HCT116 (cell line): Measurements from ENCODE around the gene CSNK1G1. TPM values are rescaled to one million over a fixed set of nuclear protein-coding genes. Genes with fewer than 3 reads are reported as not detected.

ENCODE experiments used
- ATAC-seq: fragments of 200-7000 bp; cut with Tn5 transposase; 2 replicates; pipeline ENCODE4 v1.9.1; 2020; ENCODE audit warnings: mild to moderate bottlenecking, moderate library complexity
- BruUV-seq: library from RNA; stranded (reverse); fragments of 400-500 nt; replicated peaks from 2 replicates; lab custom pipeline; 2021; lab: Mats Ljungman, UMichigan
- CTCF ChIA-PET: fragments of 300-600 bp; sonication (Branson Sonifier 250); formaldehyde crosslinking; loops from one replicate; lab custom pipeline; 2021; ENCODE audit warnings: antibody characterized with exemption; lab: Charles Lee
- POLR2A ChIA-PET: fragments of 300-600, 350-600 bp; sonication (Branson Sonifier 250); formaldehyde crosslinking; loops from one replicate; lab custom pipeline; 2021; ENCODE audit warnings: antibody characterized with exemption; lab: Charles Lee
- RAD21 ChIA-PET, 2 experiments: fragments of 300-600 bp; sonication (Branson Sonifier 250); formaldehyde crosslinking; loops; one replicate each; lab custom pipeline; 2023; ENCODE audit warnings: low total read pairs in 2 of 2; ENCODE audit not compliant: uncharacterized antibody in 2 of 2, unreplicated experiment in 2 of 2, low non-redundant PET in 1 of 2; lab: Charles Lee
- DNase-seq: peaks from one replicate; pipeline ENCODE4 v3.0.0-alpha.2; 2010; ENCODE audit warnings: low read depth, low spot score
- H2AFZ ChIP-seq: fragments of 200-600 bp; shearing (Covaris generic), sonication (generic); 2 replicates; pipeline ENCODE4 v1.6.1; 2017; ENCODE audit warnings: low read depth, mixed run types, mixed read lengths, antibody characterized with exemption, low read length; ENCODE audit not compliant: poor library complexity, severe bottlenecking
- H3K27ac ChIP-seq: 2 replicates; pipeline ENCODE4 v1.5.1; 2012; ENCODE audit warnings: low read depth, low read length
- H3K27me3 ChIP-seq: fragments of 200-600 bp; sonication (generic); 2 replicates; pipeline ENCODE4 v1.6.1; 2016; ENCODE audit warnings: mixed run types, low read length, mixed read lengths; ENCODE audit not compliant: insufficient read depth
- H3K36me3 ChIP-seq, 2 experiments: fragments of 200-500 bp in 1 of 2; fragments of 200-600 bp in 1 of 2; sonication (Bioruptor generic) in 1 of 2; sonication (generic) in 1 of 2; 2 replicates each; pipeline versions ENCODE4 v1.5.1 to v1.6.1; 2014 to 2016; ENCODE audit warnings: low read length in 2 of 2, inconsistent platforms in 1 of 2, mixed read lengths in 1 of 2, mixed run types in 1 of 2; ENCODE audit not compliant: insufficient read depth in 2 of 2, control insufficient read depth in 1 of 2
- H3K4me1 ChIP-seq, 2 experiments: fragments of 200-600 bp in 1 of 2; sonication (generic) in 1 of 2; 2 replicates each; pipeline versions ENCODE4 v1.5.1 to v1.6.1; 2012 to 2017; ENCODE audit warnings: low read length in 2 of 2, inconsistent platforms in 1 of 2, mild to moderate bottlenecking in 1 of 2, mixed read lengths in 1 of 2, mixed run types in 1 of 2, moderate library complexity in 1 of 2; ENCODE audit not compliant: insufficient read depth in 2 of 2, control insufficient read depth in 1 of 2
- H3K4me2 ChIP-seq: fragments of 200-600 bp; sonication (generic); 2 replicates; pipeline ENCODE4 v1.6.1; 2017; ENCODE audit warnings: mixed run types, low read length, mixed read lengths
- H3K4me3 ChIP-seq, 2 experiments: fragments of 200-600 bp in 1 of 2; sonication (generic) in 1 of 2; replicated peaks in 1 of 2; 2 replicates each; pipeline ENCODE4 v1.5.1; 2011 to 2016; ENCODE audit warnings: low read length in 2 of 2, control low read depth in 1 of 2, low read depth in 1 of 2, mild to moderate bottlenecking in 1 of 2, mixed read lengths in 1 of 2, mixed run types in 1 of 2
- H3K79me2 ChIP-seq: fragments of 200-600 bp; sonication (generic); 2 replicates; pipeline ENCODE4 v1.6.1; 2017; ENCODE audit warnings: mild to moderate bottlenecking, mixed run types, low read length, moderate library complexity, mixed read lengths; ENCODE audit not compliant: insufficient read depth
- H3K9ac ChIP-seq: fragments of 200-600 bp; sonication (generic); 2 replicates; pipeline ENCODE4 v1.6.1; 2016; ENCODE audit warnings: low read length, mixed read lengths
- H3K9me2 ChIP-seq: fragments of 200-600 bp; sonication (generic), shearing (Covaris generic); 2 replicates; pipeline ENCODE4 v1.6.1; 2017; ENCODE audit warnings: mixed run types, mild to moderate bottlenecking, moderate library complexity; ENCODE audit not compliant: insufficient read depth
- H3K9me3 ChIP-seq, 2 experiments: fragments of 200-500 bp in 1 of 2; fragments of 200-600 bp in 1 of 2; sonication (Bioruptor generic) in 1 of 2; sonication (generic) in 1 of 2; 2 replicates each; pipeline ENCODE4 v1.6.1; 2014 to 2017; ENCODE audit warnings: low read length in 2 of 2, mixed read lengths in 2 of 2, inconsistent platforms in 1 of 2, low read depth in 1 of 2, mild to moderate bottlenecking in 1 of 2, mixed run types in 1 of 2, moderate library complexity in 1 of 2; ENCODE audit not compliant: control insufficient read depth in 1 of 2, insufficient read depth in 1 of 2
- H4K20me1 ChIP-seq: fragments of 200-600 bp; sonication (generic), shearing (Covaris generic); 2 replicates; pipeline ENCODE4 v1.6.1; 2017; ENCODE audit warnings: mixed run types, mild to moderate bottlenecking, moderate library complexity; ENCODE audit not compliant: insufficient read depth
- CEBPB ChIP-seq: IDR thresholded peaks from 2 replicates; pipeline ENCODE4 v1.6.1; 2012; ENCODE audit warnings: low read depth
- CTCF ChIP-seq, 3 experiments: fragments of 200-600 bp in 1 of 3; sonication (generic) in 1 of 3; IDR thresholded peaks in 2 of 3; conservative IDR thresholded peaks in 1 of 3; 2 replicates each; pipeline ENCODE4 v1.5.1; 2012 to 2017; ENCODE audit warnings: low read depth in 2 of 3, low read length in 2 of 3, antibody characterized with exemption in 1 of 3, borderline replicate concordance in 1 of 3, control low read depth in 1 of 3, mild to moderate bottlenecking in 1 of 3, mixed read lengths in 1 of 3, mixed run types in 1 of 3, moderate library complexity in 1 of 3; ENCODE audit not compliant: insufficient read depth in 1 of 3
- EGR1 ChIP-seq: IDR thresholded peaks from 2 replicates; pipeline ENCODE4 v1.6.1; 2012; ENCODE audit warnings: low read depth
- POLR2A ChIP-seq: IDR thresholded peaks from 2 replicates; pipeline ENCODE4 v1.7.0; 2011; ENCODE audit warnings: borderline replicate concordance; ENCODE audit not compliant: insufficient read depth, insufficient read length; ENCODE audit errors: extremely low read depth
- RAD21 ChIP-seq: IDR thresholded peaks from 2 replicates; pipeline ENCODE4 v1.6.1; 2012; ENCODE audit warnings: low read depth, mild to moderate bottlenecking
- YY1 ChIP-seq: IDR thresholded peaks from 2 replicates; pipeline ENCODE4 v1.6.1; 2011; ENCODE audit warnings: low read length, low read depth, moderate library complexity, mild to moderate bottlenecking; ENCODE audit not compliant: insufficient replicate concordance; ENCODE audit errors: extremely low read depth
- ZFX ChIP-seq: fragments of 450-650 bp; IDR thresholded peaks from 2 replicates; pipeline ENCODE4 v1.6.1; 2017
- ZNF274 ChIP-seq: fragments of 200-500 bp; sonication (Bioruptor generic); IDR thresholded peaks from 2 replicates; pipeline ENCODE4 v1.6.1; 2014; ENCODE audit warnings: mild to moderate bottlenecking, low read depth, low read length, inconsistent platforms
- intact Hi-C: fragments of 100-400 bp; cut with micrococcal nuclease; formaldehyde crosslinking; loops from 2 replicates; pipeline ENCODE4 v1.10.0; 2022
- total RNA-seq: library from RNA; stranded (reverse); gene quantifications from one replicate; pipeline ENCODE4 v1.2.1, GENCODE V29; 2021; ENCODE audit not compliant: unreplicated experiment
- TF ChIP-seq, protein P1 (sequence below): IDR thresholded peaks from 2 replicates; pipeline ENCODE4 v1.6.1; 2012; ENCODE audit warnings: low read depth
- TF ChIP-seq, protein P2 (sequence below): IDR thresholded peaks from 2 replicates; pipeline ENCODE4 v1.6.1; 2011; ENCODE audit warnings: mild to moderate bottlenecking, low read length, moderate library complexity; ENCODE audit not compliant: insufficient replicate concordance; ENCODE audit errors: extremely low read depth

Gene CSNK1G1
- total RNA-seq, 1 experiment from 2014 or later, result 21.1 TPM

- no peaks in the 10 kb centered on the region for H3K79me2 ChIP-seq
- H3K27me3 ChIP-seq, result no peaks in the 10 kb centered on the region
- H3K9me3 ChIP-seq, result no peaks in the 10 kb centered on the region
- ChIA-PET POLR2A (no interaction called here), RAD21 (no interaction called here), CTCF (no interaction called here)
- BruUV-seq, result TSS peak; percentile 9
- no peak overlapping the region for H3K27ac ChIP-seq
- no peak overlapping the region for H3K9ac ChIP-seq
- no peaks in the 10 kb centered on the region for H3K9me2 ChIP-seq
- no peak overlapping the region for H3K4me3 ChIP-seq
- ATAC-seq (no peak), DNase-seq (no peak)
- no peak overlapping the region for H3K4me2 ChIP-seq
- intact Hi-C loops, result no loop called here
- no peak for TF ChIP-seq RAD21
- TF ChIP-seq, protein P1, sequence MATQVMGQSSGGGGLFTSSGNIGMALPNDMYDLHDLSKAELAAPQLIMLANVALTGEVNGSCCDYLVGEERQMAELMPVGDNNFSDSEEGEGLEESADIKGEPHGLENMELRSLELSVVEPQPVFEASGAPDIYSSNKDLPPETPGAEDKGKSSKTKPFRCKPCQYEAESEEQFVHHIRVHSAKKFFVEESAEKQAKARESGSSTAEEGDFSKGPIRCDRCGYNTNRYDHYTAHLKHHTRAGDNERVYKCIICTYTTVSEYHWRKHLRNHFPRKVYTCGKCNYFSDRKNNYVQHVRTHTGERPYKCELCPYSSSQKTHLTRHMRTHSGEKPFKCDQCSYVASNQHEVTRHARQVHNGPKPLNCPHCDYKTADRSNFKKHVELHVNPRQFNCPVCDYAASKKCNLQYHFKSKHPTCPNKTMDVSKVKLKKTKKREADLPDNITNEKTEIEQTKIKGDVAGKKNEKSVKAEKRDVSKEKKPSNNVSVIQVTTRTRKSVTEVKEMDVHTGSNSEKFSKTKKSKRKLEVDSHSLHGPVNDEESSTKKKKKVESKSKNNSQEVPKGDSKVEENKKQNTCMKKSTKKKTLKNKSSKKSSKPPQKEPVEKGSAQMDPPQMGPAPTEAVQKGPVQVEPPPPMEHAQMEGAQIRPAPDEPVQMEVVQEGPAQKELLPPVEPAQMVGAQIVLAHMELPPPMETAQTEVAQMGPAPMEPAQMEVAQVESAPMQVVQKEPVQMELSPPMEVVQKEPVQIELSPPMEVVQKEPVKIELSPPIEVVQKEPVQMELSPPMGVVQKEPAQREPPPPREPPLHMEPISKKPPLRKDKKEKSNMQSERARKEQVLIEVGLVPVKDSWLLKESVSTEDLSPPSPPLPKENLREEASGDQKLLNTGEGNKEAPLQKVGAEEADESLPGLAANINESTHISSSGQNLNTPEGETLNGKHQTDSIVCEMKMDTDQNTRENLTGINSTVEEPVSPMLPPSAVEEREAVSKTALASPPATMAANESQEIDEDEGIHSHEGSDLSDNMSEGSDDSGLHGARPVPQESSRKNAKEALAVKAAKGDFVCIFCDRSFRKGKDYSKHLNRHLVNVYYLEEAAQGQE, result no peak
- no peak for TF ChIP-seq EGR1
- TF ChIP-seq CTCF (IDR thresholded peaks at IDR 0.05 in 2 of 3, conservative IDR thresholded peaks at IDR 0.05 in 1 of 3; ENCODE audit: borderline replicate concordance in 1 of 3, insufficient read depth in 1 of 3, low read depth in 2 of 3, low read length in 2 of 3), result no peak
- no peak for TF ChIP-seq ZNF274
- TF ChIP-seq CEBPB, result no peak
- no peak for TF ChIP-seq POLR2A
- no peak for TF ChIP-seq YY1
- TF ChIP-seq ZFX, result no peak
- TF ChIP-seq, protein P2, sequence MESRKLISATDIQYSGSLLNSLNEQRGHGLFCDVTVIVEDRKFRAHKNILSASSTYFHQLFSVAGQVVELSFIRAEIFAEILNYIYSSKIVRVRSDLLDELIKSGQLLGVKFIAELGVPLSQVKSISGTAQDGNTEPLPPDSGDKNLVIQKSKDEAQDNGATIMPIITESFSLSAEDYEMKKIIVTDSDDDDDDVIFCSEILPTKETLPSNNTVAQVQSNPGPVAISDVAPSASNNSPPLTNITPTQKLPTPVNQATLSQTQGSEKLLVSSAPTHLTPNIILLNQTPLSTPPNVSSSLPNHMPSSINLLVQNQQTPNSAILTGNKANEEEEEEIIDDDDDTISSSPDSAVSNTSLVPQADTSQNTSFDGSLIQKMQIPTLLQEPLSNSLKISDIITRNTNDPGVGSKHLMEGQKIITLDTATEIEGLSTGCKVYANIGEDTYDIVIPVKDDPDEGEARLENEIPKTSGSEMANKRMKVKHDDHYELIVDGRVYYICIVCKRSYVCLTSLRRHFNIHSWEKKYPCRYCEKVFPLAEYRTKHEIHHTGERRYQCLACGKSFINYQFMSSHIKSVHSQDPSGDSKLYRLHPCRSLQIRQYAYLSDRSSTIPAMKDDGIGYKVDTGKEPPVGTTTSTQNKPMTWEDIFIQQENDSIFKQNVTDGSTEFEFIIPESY, result no peak
- H2AFZ ChIP-seq, result no peak overlapping the region
- no peaks in the 10 kb centered on the region for H4K20me1 ChIP-seq
- peaks cover 22 to 46% of the 10 kb centered on the region in 2 experiments; a peak in 3 of 4 replicates for H3K36me3 ChIP-seq
- no peaks in the 10 kb centered on the region for H3K4me1 ChIP-seq
These were observed 233.5 kb downstream of the CSNK1G1 start for GRCh38 chr15:64122444-64122843.
